HG03342 (cell line): ENCODE measurements around the gene ARFGEF2.
A peak's percentile ranks its signal among the peaks of the same experiment; 100 is the strongest.
"Not testable (repeated sequence)": the region's sequence is repeated elsewhere in the genome, so short reads cannot be mapped to it uniquely, and the experiment has no call there.

ENCODE experiments used
- ATAC-seq: cut with Tn5 transposase; IDR thresholded peaks from one replicate; pipeline ENCODE4 v1.9.1; 2021; ENCODE audit warnings: mild to moderate bottlenecking, moderate library complexity; ENCODE audit not compliant: unreplicated experiment

Gene ARFGEF2

GRCh38 chr20:49046087-49046900, 124.8 kb downstream of the ARFGEF2 start, which contains the start of gene CSE1L:
Gene CSE1L, plus strand, starts transcription at chr20:49046312. Its CDS starts 12,152 bp downstream, at chr20:49058464.
- ATAC-seq = peak; percentile 78

GRCh38 chr20:49052334-49052733, 130.8 kb downstream of the ARFGEF2 start:
- no peak for ATAC-seq

GRCh38 chr20:49054056-49054643, 132.6 kb downstream of the ARFGEF2 start:
- no peak for ATAC-seq

GRCh38 chr20:49063279-49063678, 141.8 kb downstream of the ARFGEF2 start:
- ATAC-seq = no peak

- ATAC-seq = no peak
Measured at GRCh38 chr20:49074521-49074920, 153.0 kb downstream of the ARFGEF2 start.

GRCh38 chr20:49078310-49078709, 156.8 kb downstream of the ARFGEF2 start:
- no peak for ATAC-seq

GRCh38 chr20:49082295-49082694, 160.8 kb downstream of the ARFGEF2 start:
- not testable (repeated sequence) for ATAC-seq
